HepG2 (cell line): ENCODE results near the gene GSC2. TPM values are rescaled to one million over a fixed set of nuclear protein-coding genes. Genes with fewer than 3 reads are reported as not detected.

Experiments used
- ATAC-seq: fragments of 200-7000 bp; cut with Tn5 transposase; 3 replicates; pipeline ENCODE4 v1.9.1; 2020; ENCODE audit warnings: mild to moderate bottlenecking, moderate library complexity
- BruUV-seq: library from RNA; stranded (reverse); fragments of 400-500 nt; replicated peaks from 2 replicates; lab custom pipeline; 2021; lab: Mats Ljungman, UMichigan
- CTCF ChIA-PET: fragments of 300-600 bp; formaldehyde crosslinking; extraction: SDS; loops from one replicate; lab custom pipeline; 2021; ENCODE audit warnings: low total read pairs, inconsistent platforms, low intra/inter-chr PET ratio; lab: Yijun Ruan, JAX
- POLR2A ChIA-PET: fragments of 350-600 bp; sonication (Branson Sonifier 250); formaldehyde crosslinking; loops from one replicate; lab custom pipeline; 2020; ENCODE audit warnings: antibody characterized with exemption, inconsistent platforms; lab: Yijun Ruan, JAX
- DNase-seq: peaks from one replicate; pipeline ENCODE4 v3.0.0-alpha.2; 2015; ENCODE audit warnings: low spot score
- FAIRE-seq: peaks from 3 replicates; lab custom pipeline; 2011; peaks lifted over from hg19 to GRCh38; lab: Jason Lieb, UNC
- H2AFZ ChIP-seq: one replicate; pipeline ENCODE4 v1.6.1; 2011; ENCODE audit warnings: low read length, inconsistent platforms
- H3K27ac ChIP-seq: fragments of 300-600 bp; 3 replicates; pipeline ENCODE4 v1.8.0; 2011; ENCODE audit warnings: mixed run types, mild to moderate bottlenecking, mixed read lengths, low read length, inconsistent platforms; ENCODE audit not compliant: insufficient read depth; ENCODE audit errors: extremely low read length
- H3K27me3 ChIP-seq, 2 experiments: fragments of 200-600 bp in 1 of 2; 2 replicates in 1 of 2; 3 replicates in 1 of 2; pipeline versions ENCODE4 v1.6.0 to v1.8.0; 2011; ENCODE audit warnings: low read length in 2 of 2, mild to moderate bottlenecking in 2 of 2, moderate library complexity in 2 of 2, inconsistent platforms in 1 of 2; ENCODE audit not compliant: insufficient read depth in 2 of 2, control insufficient read depth in 1 of 2
- H3K36me3 ChIP-seq, 2 experiments: fragments of 200-600 bp in 1 of 2; replicated peaks in 1 of 2; 2 replicates in 1 of 2; 3 replicates in 1 of 2; pipeline versions ENCODE4 v1.5.1 to v1.8.0; 2011; ENCODE audit warnings: low read length in 2 of 2, inconsistent platforms in 1 of 2; ENCODE audit not compliant: insufficient read depth in 2 of 2, control insufficient read depth in 1 of 2
- H3K4me1 ChIP-seq: 2 replicates; pipeline ENCODE4 v1.5.1; 2012; ENCODE audit warnings: low read length, inconsistent platforms; ENCODE audit not compliant: insufficient read depth
- H3K4me2 ChIP-seq: 2 replicates; pipeline ENCODE4 v1.6.0; 2011; ENCODE audit warnings: low read depth, low read length, inconsistent platforms
- H3K4me3 ChIP-seq, 3 experiments: fragments of 200-600 bp in 1 of 3; sonication (generic), shearing (Covaris generic) in 1 of 3; replicated peaks in 1 of 3; 2 replicates each; pipeline ENCODE4 v1.5.1; 2011 to 2016; ENCODE audit warnings: low read length in 3 of 3, inconsistent platforms in 2 of 3, low read depth in 2 of 3, mild to moderate bottlenecking in 2 of 3, control low read depth in 1 of 3, mixed read lengths in 1 of 3; ENCODE audit not compliant: insufficient read depth in 1 of 3
- H3K79me2 ChIP-seq: one replicate; pipeline ENCODE4 v1.6.1; 2011; ENCODE audit warnings: low read length, inconsistent platforms; ENCODE audit not compliant: insufficient read depth
- H3K9ac ChIP-seq: 2 replicates; pipeline ENCODE4 v1.6.0; 2011; ENCODE audit warnings: mild to moderate bottlenecking, low read depth, low read length, inconsistent platforms; ENCODE audit not compliant: insufficient read depth
- H3K9me3 ChIP-seq: 2 replicates; pipeline ENCODE4 v1.5.1; 2012; ENCODE audit warnings: mild to moderate bottlenecking, low read length
- H4K20me1 ChIP-seq: 2 replicates; pipeline ENCODE4 v1.6.0; 2011; ENCODE audit warnings: inconsistent platforms, mild to moderate bottlenecking, low read length, moderate library complexity; ENCODE audit not compliant: insufficient read depth
- JUNB ChIP-seq: sonication (generic); formaldehyde crosslinking; IDR thresholded peaks from 2 replicates; pipeline ENCODE4 v1.8.0; 2022; ENCODE audit warnings: missing genetic modification reagents, mild to moderate bottlenecking, borderline replicate concordance
- MEIS1 ChIP-seq: sonication (generic); formaldehyde crosslinking; IDR thresholded peaks from 2 replicates; pipeline ENCODE4 v1.9.0; 2021; ENCODE audit warnings: mild to moderate bottlenecking, missing genetic modification reagents, moderate library complexity, borderline replicate concordance
- MXD1 ChIP-seq: sonication (generic); formaldehyde crosslinking; IDR thresholded peaks from 2 replicates; pipeline ENCODE4 v1.4.0; 2020; ENCODE audit warnings: mild to moderate bottlenecking, missing genetic modification reagents
- MXD3 ChIP-seq: IDR thresholded peaks from 2 replicates; pipeline ENCODE4 v1.6.1; 2016; ENCODE audit warnings: mild to moderate bottlenecking, missing biosample characterization, missing genetic modification reagents
- PTBP1 ChIP-seq: fragments of 200-400 bp; formaldehyde crosslinking; IDR thresholded peaks from 2 replicates; pipeline ENCODE4 v1.6.1; 2018; ENCODE audit warnings: low read length, low read depth; ENCODE audit not compliant: poor library complexity, severe bottlenecking
- SMARCE1 ChIP-seq: fragments of 450-650 bp; IDR thresholded peaks from 2 replicates; pipeline ENCODE4 v1.6.1; 2017; ENCODE audit warnings: borderline replicate concordance
- SOX5 ChIP-seq: IDR thresholded peaks from 2 replicates; pipeline ENCODE4 v1.6.1; 2016; ENCODE audit warnings: borderline replicate concordance
- TCF12 ChIP-seq, 2 experiments: fragments of 450-650 bp in 1 of 2; sonication (generic) in 1 of 2; formaldehyde crosslinking in 1 of 2; IDR thresholded peaks; 2 replicates each; pipeline versions ENCODE4 v1.6.1 to v1.8.0; 2017 to 2022; ENCODE audit warnings: antibody characterized with exemption in 1 of 2, mild to moderate bottlenecking in 1 of 2, missing genetic modification reagents in 1 of 2, moderate library complexity in 1 of 2
- TFDP2 ChIP-seq: sonication (generic); formaldehyde crosslinking; IDR thresholded peaks from 2 replicates; pipeline ENCODE4 v1.4.0; 2020; ENCODE audit warnings: missing genetic modification reagents
- U2AF1 ChIP-seq: fragments of 200-400 bp; formaldehyde crosslinking; optimal IDR thresholded peaks from 2 replicates; pipeline ENCODE3; 2017; ENCODE audit warnings: mild to moderate bottlenecking, low read depth, low read length
- ZBED4 ChIP-seq: sonication (generic); formaldehyde crosslinking; IDR thresholded peaks from 2 replicates; pipeline ENCODE4 v1.4.0; 2020; ENCODE audit warnings: missing genetic modification reagents, borderline replicate concordance
- ZC3H13 ChIP-seq: sonication (generic); formaldehyde crosslinking; IDR thresholded peaks from 2 replicates; pipeline ENCODE4 v1.8.1; 2023; ENCODE audit warnings: mild to moderate bottlenecking, missing genetic modification reagents, moderate library complexity
- ZNF570 ChIP-seq: sonication (generic); formaldehyde crosslinking; IDR thresholded peaks from 2 replicates; pipeline ENCODE4 v1.4.0; 2020; ENCODE audit warnings: mild to moderate bottlenecking, missing genetic modification reagents, borderline replicate concordance
- ZNF777 ChIP-seq: sonication (generic); formaldehyde crosslinking; IDR thresholded peaks from 2 replicates; pipeline ENCODE4 v1.4.0; 2020; ENCODE audit warnings: missing genetic modification reagents
- ZNF781 ChIP-seq: sonication (generic); formaldehyde crosslinking; IDR thresholded peaks from 2 replicates; pipeline ENCODE4 v1.5.1; 2020; ENCODE audit warnings: borderline replicate concordance, mild to moderate bottlenecking, missing genetic modification reagents; ENCODE audit errors: not compliant biosample characterization
- ZNF788 ChIP-seq: sonication (generic); formaldehyde crosslinking; IDR thresholded peaks from 2 replicates; pipeline ENCODE4 v1.5.0; 2020; ENCODE audit warnings: mild to moderate bottlenecking, missing genetic modification reagents, borderline replicate concordance
- WGBS: methylation state at CpG from one replicate; pipeline ENCODE4 v1.1.6; 2017; ENCODE audit warnings: low lambda C conversion rate; 5-methylcytosine and 5-hydroxymethylcytosine counted together
- in situ Hi-C: cut with HindIII; loops from 2 replicates; pipeline ENCODE4 v1.10.0; 2017; ENCODE audit warnings: low pct_unique_long_range_greater_than_20kb; ENCODE audit not compliant: extremely low pct_ligation_motif_present
- intact Hi-C: fragments of 100-400 bp; cut with micrococcal nuclease; formaldehyde crosslinking; loops from one replicate; pipeline ENCODE4 v1.10.0; 2022; ENCODE audit not compliant: unreplicated experiment
- polyA plus RNA-seq, 8 experiments: library from polyadenylated mRNA; depleted of rRNA in 3 of 8; stranded (reverse) in 7 of 8; unstranded in 1 of 8; fragments of >200 nt; fragmentation: Illumina TruSeq in 4 of 8; extraction: Trizol in 4 of 8; gene quantifications; 2 replicates each; pipeline versions ENCODE4 v1.2.1 to v1.2.3, GENCODE V29; 2011 to 2016; ENCODE audit warnings: low read depth in 4 of 8, missing spikeins in 1 of 8, mixed read lengths in 1 of 8; ENCODE audit not compliant: insufficient read depth in 1 of 8
- total RNA-seq, 5 experiments: library from RNA; depleted of rRNA; stranded (reverse); fragments of >200 nt; fragmentation: Illumina TruSeq; extraction: Trizol; gene quantifications; 2 replicates each; pipeline ENCODE4 v1.2.3, GENCODE V29; 2016; ENCODE audit warnings: low read depth in 1 of 5

GSC2 gene
- total and polyA plus RNA-seq, 2 of the 13 experiments (the other 11 are each of a cell fraction or from before 2014, with no cell fraction given), result not detected

- peak overlapping the region; percentile 95 for H3K27ac ChIP-seq
- POLR2A ChIA-PET, result interaction anchor here (1.3 to 3.6 kb wide), 4 partner anchors 9 to 114 kb away, joined by 5 to 22 read pairs (median 19); partner anchors contain the start of genes CLTCL1, DGCR2 and ESS2
- BruUV-seq, result TSS peak; percentile 57
- peaks cover 25% of the 10 kb centered on the region for H4K20me1 ChIP-seq
- no peak overlapping the region for H2AFZ ChIP-seq
- FAIRE-seq (no peak), DNase-seq (no peak), ATAC-seq (no peak)
- peaks cover 32% of the 10 kb centered on the region for H3K79me2 ChIP-seq
- peaks cover 68% of the 10 kb centered on the region for H3K4me1 ChIP-seq
- peak overlapping the region; percentile 90 for H3K9ac ChIP-seq
- H3K4me2 ChIP-seq, result peak overlapping the region; percentile 95
- CTCF ChIA-PET, result no interaction called here
- no peaks in the 10 kb centered on the region for H3K9me3 ChIP-seq
- in situ Hi-C loops, result no loop called here
- H3K36me3 ChIP-seq, result peaks cover 3 to 15% of the 10 kb centered on the region in 2 experiments; a peak in 3 of 5 replicates
- H3K27me3 ChIP-seq, result no peaks in the 10 kb centered on the region
- 17% methylated on average over 20 of the region's 55 CpGs for WGBS
- intact Hi-C loops, result loop anchor here (1.0 to 5.0 kb wide), 2 partner anchors 33 to 255 kb away; partner anchors contain the start of genes ESS2, HIRA and MRPL40
- peak overlapping the region; percentile 80 to 94 (median 92) for H3K4me3 ChIP-seq
- TF ChIP-seq TCF12 (IDR thresholded peaks at IDR 0.05) (no peak), TCF12 (CRISPR knock-in tag; IDR thresholded peaks at IDR 0.05) (no peak), ZNF570 (CRISPR knock-in tag) (no peak), MEIS1 (CRISPR knock-in tag) (0 out of 2 replicates have a peak, but pooled peaks have one; percentile 21), ZNF788 (CRISPR knock-in tag) (no peak), SOX5 (CRISPR knock-in tag) (no peak), MXD3 (CRISPR knock-in tag) (no peak), U2AF1 (no peak), JUNB (no peak), ZNF777 (peak; percentile 48; the same call in 1 of the 2 replicates), ZBED4 (no peak), ZNF781 (no peak), MXD1 (CRISPR knock-in tag) (0 out of 2 replicates have a peak, but pooled peaks have one; percentile 4), SMARCE1 (no peak), PTBP1 (no peak), ZC3H13 (CRISPR knock-in tag) (no peak), TFDP2 (CRISPR knock-in tag) (no peak)
These were observed 27.3 kb upstream of the GSC2 start for GRCh38 chr22:19177164-19178064.
